Mammary epithelial cell (primary cell): Measurements from ENCODE around the gene DLG3.

Experiments
- CTCF ChIP-seq, 2 donors: IDR thresholded peaks in 1 of 2; conservative IDR thresholded peaks in 1 of 2; 2 replicates each; pipeline ENCODE4 v1.5.1; 2011 to 2012; ENCODE audit warnings: inconsistent platforms in 2 of 2, low read length in 2 of 2, mild to moderate bottlenecking in 2 of 2, control low read depth in 1 of 2, low read depth in 1 of 2; ENCODE audit not compliant: insufficient read depth in 1 of 2; ENCODE audit errors: extremely low read depth in 1 of 2
- EZH2 ChIP-seq: IDR thresholded peaks from 2 replicates; pipeline ENCODE4 v1.6.1; 2012; ENCODE audit warnings: low read length, inconsistent platforms, borderline replicate concordance

GRCh38 chrX:70479247-70479921 lies 34.7 kb downstream of the DLG3 start:
- TF ChIP-seq CTCF (conservative IDR thresholded peaks at IDR 0.05 in 1 of 2, IDR thresholded peaks at IDR 0.05 in 1 of 2; ENCODE audit: extremely low read depth in 1 of 2, insufficient read depth in 1 of 2, low read depth in 1 of 2, low read length in 2 of 2): no peak
- no peak for TF ChIP-seq EZH2
